Breast epithelium (tissue), 4 donors: ENCODE measurements around the gene GALNT1. TPM values are rescaled to one million over a fixed set of nuclear protein-coding genes. Genes with fewer than 3 reads are reported as not detected.

Experiments
- DNase-seq, 2 donors: peaks; one replicate each; pipeline ENCODE4 v3.0.0-alpha.2; 2019; ENCODE audit warnings: low spot score in 2 of 2
- H3K27ac ChIP-seq, 2 donors: fragments of 200-600 bp; sonication (generic) in 1 of 2; one replicate each; pipeline ENCODE4 v1.5.1; 2016 to 2019; ENCODE audit warnings: mild to moderate bottlenecking in 1 of 2
- H3K27me3 ChIP-seq, 2 donors: fragments of 200-600 bp; sonication (generic) in 1 of 2; one replicate each; pipeline versions ENCODE4 v1.5.1 to v1.6.0; 2017 to 2019; ENCODE audit warnings: control low read depth in 1 of 2, mild to moderate bottlenecking in 1 of 2
- H3K36me3 ChIP-seq: fragments of 200-600 bp; one replicate; pipeline ENCODE4 v1.5.1; 2019
- H3K4me1 ChIP-seq, 2 donors: fragments of 200-600 bp; sonication (generic); one replicate each; pipeline ENCODE4 v1.5.1; 2016 to 2019; ENCODE audit warnings: control low read depth in 1 of 2
- H3K4me3 ChIP-seq, 3 donors: fragments of 200-600 bp; sonication (generic); 1 replicate in 2 of 3; 2 replicates in 1 of 3; pipeline ENCODE4 v1.5.1; 2016 to 2019; ENCODE audit warnings: mild to moderate bottlenecking in 3 of 3, moderate library complexity in 2 of 3
- H3K9me3 ChIP-seq, 2 donors: fragments of 200-600 bp; sonication (generic) in 1 of 2; one replicate each; pipeline ENCODE4 v1.5.1; 2016 to 2019; ENCODE audit warnings: control low read depth in 1 of 2
- CTCF ChIP-seq, 3 donors: fragments of 450-650 bp; IDR thresholded peaks; one replicate each; pipeline ENCODE4 v1.5.1; 2016 to 2017; ENCODE audit warnings: antibody characterized with exemption in 3 of 3, mild to moderate bottlenecking in 3 of 3, moderate library complexity in 3 of 3
- POLR2A ChIP-seq: fragments of 450-650 bp; IDR thresholded peaks from one replicate; pipeline ENCODE4 v1.6.1; 2016; ENCODE audit warnings: antibody characterized with exemption, mild to moderate bottlenecking, moderate library complexity
- POLR2AphosphoS5 ChIP-seq, 3 donors: sonication (generic); formaldehyde crosslinking; IDR thresholded peaks; one replicate each; pipeline ENCODE4 v1.6.1; 2017; ENCODE audit warnings: antibody characterized with exemption in 3 of 3
- intact Hi-C: fragments of 100-400 bp; cut with DNase I; formaldehyde crosslinking; loops from one replicate; pipeline ENCODE4 v1.15.1; 2023; ENCODE audit warnings: low total_unique reads
- total RNA-seq, 3 donors: library from RNA; depleted of rRNA; stranded (reverse); fragments of >200 nt; gene quantifications; one replicate each; pipeline ENCODE4 v1.1.0, GENCODE V29; 2016

The GALNT1 gene
- total RNA-seq, 3 donors from 2014 or later = 34.9 to 60.9 (median 46.5) TPM

GRCh38 chr18:35589546-35589945 lies 8.0 kb downstream of the GALNT1 start:
- Histone ChIP-seq H3K9me3 (peaks cover 0 to 9% of the 10 kb centered on the region in 2 donors), H3K36me3 (no peaks in the 10 kb centered on the region), H3K27ac (no peak overlapping the region), H3K4me3 (no peak overlapping the region), H3K27me3 (no peaks in the 10 kb centered on the region), H3K4me1 (no peaks in the 10 kb centered on the region)
- no peak for DNase-seq
- TF ChIP-seq POLR2AphosphoS5 (IDR thresholded peaks at IDR 0.05) = no peak
- intact Hi-C loops = loop anchor here (10.0 kb wide), 1 partner anchor 175 kb away; no protein-coding TSS in a partner anchor

DNA sequence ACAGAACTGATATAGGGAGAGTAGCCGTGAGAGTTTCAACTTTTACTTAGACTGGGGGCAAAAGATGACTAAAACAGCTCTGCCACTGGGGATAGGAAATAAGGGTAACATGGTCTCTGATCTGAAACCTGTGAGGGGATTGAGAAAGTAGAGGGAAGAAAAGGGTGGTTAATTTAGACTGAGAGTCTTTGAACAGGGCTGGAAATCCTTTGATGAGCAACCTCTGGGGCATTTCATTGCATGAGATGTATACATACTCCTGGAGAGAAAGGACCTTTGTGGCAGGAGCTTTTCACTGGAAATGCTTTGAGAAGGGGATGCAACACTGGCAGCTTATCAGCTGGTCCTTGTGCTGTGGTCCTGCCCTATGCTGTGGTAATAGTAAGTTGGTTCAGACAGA lies 9.4 kb downstream of the GALNT1 start:
- intact Hi-C loops = no loop called here
- TF ChIP-seq POLR2AphosphoS5 (IDR thresholded peaks at IDR 0.05) (no peak), CTCF (IDR thresholded peaks at IDR 0.05) (no peak), POLR2A (no peak)

DNA sequence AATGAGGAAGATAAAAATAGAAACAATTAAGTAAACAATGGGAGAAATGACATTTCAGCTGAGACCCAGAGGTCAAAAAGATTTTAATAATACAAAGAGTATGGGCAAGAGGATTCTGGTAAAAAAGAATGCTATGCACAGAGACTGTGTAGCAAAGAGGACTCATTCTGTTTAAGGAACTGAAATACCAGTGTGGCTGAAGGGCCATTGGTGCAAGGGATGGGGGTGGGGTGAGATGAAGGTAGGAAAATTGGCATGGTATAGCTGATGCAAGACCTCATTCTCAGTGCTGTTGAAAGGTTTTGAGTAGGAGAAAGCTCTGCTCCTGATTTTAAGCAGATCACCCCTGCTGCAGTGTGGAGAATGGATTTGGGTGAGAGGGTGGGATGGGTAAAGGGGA lies 10.8 kb downstream of the GALNT1 start:
- Histone ChIP-seq H3K36me3 (no peaks in the 10 kb centered on the region), H3K27me3 (no peaks in the 10 kb centered on the region), H3K27ac (no peak overlapping the region), H3K4me1 (no peaks in the 10 kb centered on the region), H3K9me3 (peaks cover 0 to 9% of the 10 kb centered on the region in 2 donors), H3K4me3 (no peak overlapping the region)
- TF ChIP-seq POLR2AphosphoS5 (IDR thresholded peaks at IDR 0.05) (no peak), CTCF (IDR thresholded peaks at IDR 0.05) (no peak), POLR2A (no peak)
- intact Hi-C loops = no loop called here
- no peak for DNase-seq

More for the DNA sequence above, 9.4 kb downstream of the GALNT1 start:
- no peak overlapping the region for H3K27ac ChIP-seq
- DNase-seq = no peak
- no peak overlapping the region for H3K4me3 ChIP-seq
- no peaks in the 10 kb centered on the region for H3K36me3 ChIP-seq
- H3K27me3 ChIP-seq = no peaks in the 10 kb centered on the region
- peaks cover 0 to 9% of the 10 kb centered on the region in 2 donors for H3K9me3 ChIP-seq
- H3K4me1 ChIP-seq = no peaks in the 10 kb centered on the region

DNA sequence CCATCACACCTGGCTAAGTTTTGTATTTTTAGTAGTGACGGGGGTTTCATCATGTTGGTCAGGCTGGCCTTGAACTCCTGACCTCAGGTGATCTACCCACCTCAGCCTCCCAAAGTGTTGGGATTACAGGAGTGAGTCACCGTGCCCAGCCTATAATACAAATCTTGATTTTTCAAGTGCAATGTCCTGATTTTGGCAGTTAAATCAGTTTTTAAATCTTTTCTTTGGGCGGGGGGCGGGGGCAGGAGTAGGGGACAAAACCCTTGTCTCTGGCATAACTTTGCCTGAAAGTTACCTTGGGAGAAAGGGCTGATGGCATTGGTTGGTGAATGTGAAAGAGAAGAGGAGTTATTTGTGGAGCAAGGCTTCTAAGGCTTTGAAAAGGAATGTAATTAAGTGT lies 12.3 kb downstream of the GALNT1 start:
- no peaks in the 10 kb centered on the region for H3K9me3 ChIP-seq
- TF ChIP-seq POLR2AphosphoS5 (IDR thresholded peaks at IDR 0.05) (no peak), CTCF (IDR thresholded peaks at IDR 0.05) (no peak), POLR2A (no peak)
- intact Hi-C loops = no loop called here
- H3K36me3 ChIP-seq = no peaks in the 10 kb centered on the region
- H3K4me3 ChIP-seq = no peak overlapping the region
- H3K27me3 ChIP-seq = no peaks in the 10 kb centered on the region
- no peak for DNase-seq
- H3K27ac ChIP-seq = no peak overlapping the region
- H3K4me1 ChIP-seq = no peaks in the 10 kb centered on the region

DNA sequence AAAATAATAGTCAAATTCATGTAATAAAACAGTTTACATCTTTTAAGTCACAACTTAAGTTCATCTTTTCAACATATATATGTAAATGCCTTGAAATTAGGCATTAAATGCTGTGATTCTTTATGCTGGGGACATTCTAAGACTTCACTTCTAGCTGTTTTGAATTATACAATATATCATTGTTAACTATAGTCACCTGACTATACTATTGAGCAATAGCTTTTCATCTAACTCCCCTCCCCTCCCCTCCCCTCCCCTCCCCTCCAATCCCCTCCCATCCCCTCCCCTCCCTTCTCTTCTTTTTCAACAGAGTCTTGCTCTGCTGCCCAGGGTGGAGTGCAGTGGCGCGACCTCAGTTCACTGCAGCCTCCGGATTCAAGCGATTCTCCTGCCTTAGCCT lies 16.2 kb downstream of the GALNT1 start:
- intact Hi-C loops = no loop called here
- H3K4me1 ChIP-seq = no peaks in the 10 kb centered on the region
- H3K36me3 ChIP-seq = no peaks in the 10 kb centered on the region
- H3K9me3 ChIP-seq = peaks cover 1 to 14% of the 10 kb centered on the region in 2 donors
- no peak overlapping the region for H3K27ac ChIP-seq
- H3K27me3 ChIP-seq = no peaks in the 10 kb centered on the region
- no peak for DNase-seq
- no peak for TF ChIP-seq POLR2A
- TF ChIP-seq CTCF (IDR thresholded peaks at IDR 0.05) = no peak
- no peak for TF ChIP-seq POLR2AphosphoS5 (IDR thresholded peaks at IDR 0.05)
- H3K4me3 ChIP-seq = no peak overlapping the region
